ENCODE data around the gene FANCC.

DNA sequence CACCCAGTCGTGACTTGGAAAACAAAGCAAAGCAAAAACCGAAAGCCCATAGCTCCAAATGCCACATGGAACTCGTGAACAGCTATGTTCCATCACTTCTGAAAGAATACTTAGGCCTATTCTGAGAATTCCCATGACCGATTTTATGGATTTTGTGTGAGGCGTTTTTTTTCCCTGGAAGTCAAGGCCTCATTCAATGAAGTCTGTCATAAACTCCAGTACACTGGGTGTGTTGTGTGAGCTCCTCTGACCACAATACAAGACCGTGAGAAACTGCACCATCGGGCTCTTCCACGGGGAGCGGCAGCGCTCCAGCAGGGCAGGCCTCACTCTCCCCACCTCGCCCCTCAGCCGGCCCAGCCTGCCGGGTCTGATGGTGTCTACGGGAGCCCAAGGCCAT lies 209.5 kb downstream of the FANCC start:
- TF ChIP-seq, protein P1, sequence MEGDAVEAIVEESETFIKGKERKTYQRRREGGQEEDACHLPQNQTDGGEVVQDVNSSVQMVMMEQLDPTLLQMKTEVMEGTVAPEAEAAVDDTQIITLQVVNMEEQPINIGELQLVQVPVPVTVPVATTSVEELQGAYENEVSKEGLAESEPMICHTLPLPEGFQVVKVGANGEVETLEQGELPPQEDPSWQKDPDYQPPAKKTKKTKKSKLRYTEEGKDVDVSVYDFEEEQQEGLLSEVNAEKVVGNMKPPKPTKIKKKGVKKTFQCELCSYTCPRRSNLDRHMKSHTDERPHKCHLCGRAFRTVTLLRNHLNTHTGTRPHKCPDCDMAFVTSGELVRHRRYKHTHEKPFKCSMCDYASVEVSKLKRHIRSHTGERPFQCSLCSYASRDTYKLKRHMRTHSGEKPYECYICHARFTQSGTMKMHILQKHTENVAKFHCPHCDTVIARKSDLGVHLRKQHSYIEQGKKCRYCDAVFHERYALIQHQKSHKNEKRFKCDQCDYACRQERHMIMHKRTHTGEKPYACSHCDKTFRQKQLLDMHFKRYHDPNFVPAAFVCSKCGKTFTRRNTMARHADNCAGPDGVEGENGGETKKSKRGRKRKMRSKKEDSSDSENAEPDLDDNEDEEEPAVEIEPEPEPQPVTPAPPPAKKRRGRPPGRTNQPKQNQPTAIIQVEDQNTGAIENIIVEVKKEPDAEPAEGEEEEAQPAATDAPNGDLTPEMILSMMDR (IDR thresholded peaks at IDR 0.05) = no peak
- no peak for TF ChIP-seq POLR2A (IDR thresholded peaks at IDR 0.05)
- TF ChIP-seq POLR2AphosphoS5 (IDR thresholded peaks at IDR 0.05) = no peak
- TF ChIP-seq EP300 (IDR thresholded peaks at IDR 0.05) = no peak
